ENCODE results near the gene TWIST2. TPM values are rescaled to one million over a fixed set of nuclear protein-coding genes. Genes with fewer than 3 reads are reported as not detected.

TWIST2 gene
- total and polyA plus RNA-seq, 2 donors from 2014 or later, result 0.56 to 1.4 TPM

DNA sequence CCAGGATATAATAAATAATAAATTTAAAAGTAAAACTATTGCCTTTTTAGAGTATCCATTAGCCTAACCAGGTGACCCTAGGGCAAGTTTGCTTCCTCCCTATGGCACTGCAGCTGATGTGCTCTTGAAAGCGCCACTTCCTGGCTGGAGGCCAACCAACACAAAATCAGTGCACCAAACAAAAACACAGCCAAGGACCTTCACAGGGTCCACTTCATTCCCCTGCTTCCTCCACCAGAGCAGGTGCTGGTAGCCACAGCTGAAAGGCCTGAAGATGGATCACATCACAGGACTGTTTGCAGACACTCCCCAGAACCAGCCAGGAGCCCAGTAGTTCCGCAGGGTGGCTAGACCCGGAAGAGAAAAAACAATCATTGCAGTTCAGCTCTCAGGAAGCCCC, 108.8 kb downstream of the TWIST2 start:
- Histone ChIP-seq H3K9ac (ENCODE audit: low read length in 3 of 3) (no peak overlapping the region), H3K4me3 (ENCODE audit: low read length in 3 of 3) (no peak overlapping the region), H3K4me1 (ENCODE audit: control insufficient read depth in 2 of 3, insufficient read depth in 2 of 3, low read depth in 1 of 3, low read length in 3 of 3) (peaks cover 0 to 3% (median 0%) of the 10 kb centered on the region in 3 donors), H3K9me3 (ENCODE audit: control insufficient read depth in 2 of 3, insufficient read depth in 1 of 3, low read length in 3 of 3) (no peaks in the 10 kb centered on the region), H3K27me3 (ENCODE audit: control insufficient read depth, insufficient read depth, low read length) (no peaks in the 10 kb centered on the region), H3K27ac (ENCODE audit: low read depth in 2 of 2, low read length in 2 of 2) (no peak overlapping the region), H3K36me3 (ENCODE audit: control insufficient read depth in 2 of 3, insufficient read depth in 3 of 3, low read length in 3 of 3) (no peaks in the 10 kb centered on the region)
- TF ChIP-seq, protein P1, sequence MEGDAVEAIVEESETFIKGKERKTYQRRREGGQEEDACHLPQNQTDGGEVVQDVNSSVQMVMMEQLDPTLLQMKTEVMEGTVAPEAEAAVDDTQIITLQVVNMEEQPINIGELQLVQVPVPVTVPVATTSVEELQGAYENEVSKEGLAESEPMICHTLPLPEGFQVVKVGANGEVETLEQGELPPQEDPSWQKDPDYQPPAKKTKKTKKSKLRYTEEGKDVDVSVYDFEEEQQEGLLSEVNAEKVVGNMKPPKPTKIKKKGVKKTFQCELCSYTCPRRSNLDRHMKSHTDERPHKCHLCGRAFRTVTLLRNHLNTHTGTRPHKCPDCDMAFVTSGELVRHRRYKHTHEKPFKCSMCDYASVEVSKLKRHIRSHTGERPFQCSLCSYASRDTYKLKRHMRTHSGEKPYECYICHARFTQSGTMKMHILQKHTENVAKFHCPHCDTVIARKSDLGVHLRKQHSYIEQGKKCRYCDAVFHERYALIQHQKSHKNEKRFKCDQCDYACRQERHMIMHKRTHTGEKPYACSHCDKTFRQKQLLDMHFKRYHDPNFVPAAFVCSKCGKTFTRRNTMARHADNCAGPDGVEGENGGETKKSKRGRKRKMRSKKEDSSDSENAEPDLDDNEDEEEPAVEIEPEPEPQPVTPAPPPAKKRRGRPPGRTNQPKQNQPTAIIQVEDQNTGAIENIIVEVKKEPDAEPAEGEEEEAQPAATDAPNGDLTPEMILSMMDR (IDR thresholded peaks at IDR 0.05; ENCODE audit: borderline replicate concordance, extremely low read depth, insufficient read depth), result no peak
- DNase-seq (no peak), FAIRE-seq (no peak)
- intact Hi-C loops (cut with DNase I), result no loop called here
